Hepatocyte (in vitro differentiated cells): ENCODE data around the gene PDIA5. TPM values are rescaled to one million over a fixed set of nuclear protein-coding genes. Genes with fewer than 3 reads are reported as not detected.
A peak's percentile ranks its signal among the peaks of the same experiment; 100 is the strongest.

ENCODE experiments used
- DNase-seq: peaks from one replicate; pipeline ENCODE4 v3.0.0-alpha.2; 2016; ENCODE audit warnings: low spot score
- H2AFZ ChIP-seq: fragments of 200-600 bp; sonication (generic); 2 replicates; pipeline ENCODE4 v1.6.0; 2016; ENCODE audit warnings: antibody characterized with exemption, mild to moderate bottlenecking
- H3K27ac ChIP-seq: fragments of 200-600 bp; sonication (generic); 2 replicates; pipeline ENCODE4 v1.5.1; 2016; ENCODE audit warnings: mild to moderate bottlenecking
- H3K27me3 ChIP-seq: fragments of 200-600 bp; sonication (generic); 2 replicates; pipeline ENCODE4 v1.6.1; 2016
- H3K36me3 ChIP-seq: fragments of 200-600 bp; sonication (generic); replicated peaks from 2 replicates; pipeline ENCODE4 v1.5.1; 2016; ENCODE audit warnings: low read depth; ENCODE audit not compliant: insufficient read depth
- H3K4me1 ChIP-seq: fragments of 200-600 bp; sonication (generic); 2 replicates; pipeline ENCODE4 v1.5.1; 2016; ENCODE audit warnings: mild to moderate bottlenecking, moderate library complexity; ENCODE audit not compliant: insufficient read depth
- H3K4me2 ChIP-seq: fragments of 200-600 bp; sonication (generic); 2 replicates; pipeline ENCODE4 v1.6.0; 2016
- H3K4me3 ChIP-seq: fragments of 200-600 bp; sonication (generic); 2 replicates; pipeline ENCODE4 v1.5.1; 2016; ENCODE audit warnings: mild to moderate bottlenecking
- H3K79me2 ChIP-seq: fragments of 200-600 bp; sonication (generic); 2 replicates; pipeline ENCODE4 v1.6.0; 2017; ENCODE audit warnings: mild to moderate bottlenecking
- H3K9me2 ChIP-seq: fragments of 200-600 bp; sonication (generic); replicated peaks from 2 replicates; pipeline ENCODE4 v1.6.0; 2017; ENCODE audit warnings: mild to moderate bottlenecking; ENCODE audit not compliant: insufficient read depth
- H3K9me3 ChIP-seq: fragments of 200-600 bp; sonication (generic); 2 replicates; pipeline ENCODE4 v1.5.1; 2016; ENCODE audit warnings: low read depth, mild to moderate bottlenecking
- H4K20me1 ChIP-seq: fragments of 200-600 bp; sonication (generic); 2 replicates; pipeline ENCODE4 v1.6.0; 2016; ENCODE audit warnings: mild to moderate bottlenecking; ENCODE audit not compliant: insufficient read depth, poor library complexity, severe bottlenecking
- EZH2 ChIP-seq: fragments of 200-600 bp; sonication (generic); IDR thresholded peaks from 2 replicates; pipeline ENCODE4 v1.6.1; 2016; ENCODE audit warnings: antibody characterized with exemption, mild to moderate bottlenecking, borderline replicate concordance
- EZH2phosphoT487 ChIP-seq: fragments of 200-600 bp; sonication (generic); IDR thresholded peaks from one replicate; pipeline ENCODE4 v1.6.1; 2018; ENCODE audit warnings: antibody characterized with exemption, mild to moderate bottlenecking, low read depth, moderate library complexity; ENCODE audit not compliant: unreplicated experiment, severe bottlenecking
- WGBS: methylation state at CpG from one replicate; pipeline ENCODE4 v1.1.6; 2016; ENCODE audit warnings: low lambda C conversion rate; ENCODE audit errors: missing lambda C conversion rate; 5-methylcytosine and 5-hydroxymethylcytosine counted together
- polyA plus RNA-seq: library from polyadenylated mRNA; unstranded; fragments of >200 nt; fragmentation: Nextera tagmentation; extraction: Ambion mirVana; gene quantifications from 2 replicates; pipeline ENCODE4 v1.2.1, GENCODE V29; 2016
- total RNA-seq: library from RNA; depleted of rRNA; stranded (reverse); fragments of >200 nt; gene quantifications from 2 replicates; pipeline ENCODE4 v1.2.3, GENCODE V29; 2014
- TF ChIP-seq, protein P1 (sequence below): fragments of 200-600 bp; sonication (generic); IDR thresholded peaks from 2 replicates; pipeline ENCODE4 v1.5.1; 2016; ENCODE audit warnings: antibody characterized with exemption, mild to moderate bottlenecking; ENCODE audit not compliant: poor library complexity

Gene PDIA5
- total and polyA plus RNA-seq, 2 experiments from 2014 or later = 71.8 to 97.3 TPM

DNA sequence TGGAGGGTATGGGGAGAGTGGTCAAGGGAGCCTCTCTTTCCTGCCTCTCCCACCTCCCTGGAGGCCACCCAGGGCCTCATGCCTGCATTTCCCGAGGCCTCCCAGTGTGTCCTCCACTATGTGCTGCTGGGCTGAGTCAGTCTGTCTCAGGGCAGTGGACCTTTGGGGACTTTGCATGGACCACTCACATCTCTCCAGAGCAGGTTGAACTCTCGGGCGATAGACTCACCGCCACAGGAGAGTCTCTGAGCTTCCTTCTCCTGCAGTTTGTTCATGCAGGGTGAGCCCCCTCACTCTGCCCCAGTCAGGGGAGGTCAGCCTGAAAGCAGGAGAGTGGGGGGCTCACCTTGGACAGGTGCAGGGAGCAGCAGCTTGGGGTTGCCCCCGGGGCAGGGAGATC is 74.5 kb downstream of the PDIA5 start:
- H3K9me3 ChIP-seq = no peaks in the 10 kb centered on the region
- H3K79me2 ChIP-seq = no peaks in the 10 kb centered on the region
- no peak for DNase-seq
- no peaks in the 10 kb centered on the region for H3K9me2 ChIP-seq
- no peak overlapping the region for H2AFZ ChIP-seq
- H3K27ac ChIP-seq = no peak overlapping the region
- WGBS = 95% methylated on average over 5 of the region's 5 CpGs
- no peaks in the 10 kb centered on the region for H3K27me3 ChIP-seq
- peaks cover 12% of the 10 kb centered on the region for H3K4me1 ChIP-seq
- H3K4me3 ChIP-seq = no peak overlapping the region
- no peaks in the 10 kb centered on the region for H3K36me3 ChIP-seq
- TF ChIP-seq, protein P1, sequence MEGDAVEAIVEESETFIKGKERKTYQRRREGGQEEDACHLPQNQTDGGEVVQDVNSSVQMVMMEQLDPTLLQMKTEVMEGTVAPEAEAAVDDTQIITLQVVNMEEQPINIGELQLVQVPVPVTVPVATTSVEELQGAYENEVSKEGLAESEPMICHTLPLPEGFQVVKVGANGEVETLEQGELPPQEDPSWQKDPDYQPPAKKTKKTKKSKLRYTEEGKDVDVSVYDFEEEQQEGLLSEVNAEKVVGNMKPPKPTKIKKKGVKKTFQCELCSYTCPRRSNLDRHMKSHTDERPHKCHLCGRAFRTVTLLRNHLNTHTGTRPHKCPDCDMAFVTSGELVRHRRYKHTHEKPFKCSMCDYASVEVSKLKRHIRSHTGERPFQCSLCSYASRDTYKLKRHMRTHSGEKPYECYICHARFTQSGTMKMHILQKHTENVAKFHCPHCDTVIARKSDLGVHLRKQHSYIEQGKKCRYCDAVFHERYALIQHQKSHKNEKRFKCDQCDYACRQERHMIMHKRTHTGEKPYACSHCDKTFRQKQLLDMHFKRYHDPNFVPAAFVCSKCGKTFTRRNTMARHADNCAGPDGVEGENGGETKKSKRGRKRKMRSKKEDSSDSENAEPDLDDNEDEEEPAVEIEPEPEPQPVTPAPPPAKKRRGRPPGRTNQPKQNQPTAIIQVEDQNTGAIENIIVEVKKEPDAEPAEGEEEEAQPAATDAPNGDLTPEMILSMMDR = no peak
- TF ChIP-seq EZH2phosphoT487 (no peak), EZH2 (no peak)
- H4K20me1 ChIP-seq = no peaks in the 10 kb centered on the region
- no peak overlapping the region for H3K4me2 ChIP-seq

DNA sequence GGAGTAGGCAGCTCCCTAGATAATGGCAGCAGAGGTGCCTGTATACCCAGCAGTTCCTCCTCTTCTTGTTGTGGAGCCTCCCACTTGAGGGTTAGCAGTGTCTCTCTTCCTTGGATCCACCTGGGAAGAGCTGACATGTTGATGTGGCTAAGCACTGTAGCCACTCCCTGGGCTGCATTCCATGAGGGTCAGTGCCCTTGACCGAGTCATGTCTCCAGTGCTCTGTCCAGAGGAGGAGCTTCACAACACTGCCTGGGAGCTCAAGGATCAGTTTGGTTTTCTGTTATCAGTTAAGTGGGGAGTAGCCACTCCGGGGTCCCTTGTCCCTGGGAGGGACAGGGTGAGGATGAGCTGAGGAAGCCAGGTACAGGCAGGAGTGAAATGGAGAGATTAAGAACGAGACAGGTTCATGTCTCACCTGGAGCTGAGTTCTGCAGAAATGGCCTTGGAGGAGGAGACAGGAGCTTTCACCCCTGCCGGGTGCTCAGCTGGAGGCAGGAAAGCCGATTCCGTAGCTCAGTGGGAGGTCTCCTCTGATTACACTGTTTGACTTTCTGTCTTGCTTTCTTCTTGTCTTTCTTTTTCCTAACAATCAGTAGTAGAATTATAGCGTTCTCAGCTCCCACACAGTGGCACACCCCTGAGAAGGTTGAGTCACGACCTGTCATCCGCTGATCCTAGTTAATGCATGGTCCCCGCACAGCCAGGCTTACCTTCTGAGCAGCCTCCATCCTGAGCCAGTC is 77.0 kb downstream of the PDIA5 start:
- Histone ChIP-seq H3K9me2 (no peaks in the 10 kb centered on the region), H3K9me3 (no peaks in the 10 kb centered on the region), H3K79me2 (no peaks in the 10 kb centered on the region), H3K27me3 (no peaks in the 10 kb centered on the region), H3K36me3 (no peaks in the 10 kb centered on the region), H4K20me1 (no peaks in the 10 kb centered on the region), H3K4me1 (peaks cover 12% of the 10 kb centered on the region), H3K4me2 (peak overlapping the region; percentile 54), H2AFZ (no peak overlapping the region), H3K4me3 (no peak overlapping the region), H3K27ac (peak overlapping the region; percentile 80)
- TF ChIP-seq EZH2 (no peak), EZH2phosphoT487 (no peak)
- TF ChIP-seq, protein P1 = no peak
- DNase-seq = peak; percentile 51
- 27% methylated on average over 10 of the region's 10 CpGs for WGBS

DNA sequence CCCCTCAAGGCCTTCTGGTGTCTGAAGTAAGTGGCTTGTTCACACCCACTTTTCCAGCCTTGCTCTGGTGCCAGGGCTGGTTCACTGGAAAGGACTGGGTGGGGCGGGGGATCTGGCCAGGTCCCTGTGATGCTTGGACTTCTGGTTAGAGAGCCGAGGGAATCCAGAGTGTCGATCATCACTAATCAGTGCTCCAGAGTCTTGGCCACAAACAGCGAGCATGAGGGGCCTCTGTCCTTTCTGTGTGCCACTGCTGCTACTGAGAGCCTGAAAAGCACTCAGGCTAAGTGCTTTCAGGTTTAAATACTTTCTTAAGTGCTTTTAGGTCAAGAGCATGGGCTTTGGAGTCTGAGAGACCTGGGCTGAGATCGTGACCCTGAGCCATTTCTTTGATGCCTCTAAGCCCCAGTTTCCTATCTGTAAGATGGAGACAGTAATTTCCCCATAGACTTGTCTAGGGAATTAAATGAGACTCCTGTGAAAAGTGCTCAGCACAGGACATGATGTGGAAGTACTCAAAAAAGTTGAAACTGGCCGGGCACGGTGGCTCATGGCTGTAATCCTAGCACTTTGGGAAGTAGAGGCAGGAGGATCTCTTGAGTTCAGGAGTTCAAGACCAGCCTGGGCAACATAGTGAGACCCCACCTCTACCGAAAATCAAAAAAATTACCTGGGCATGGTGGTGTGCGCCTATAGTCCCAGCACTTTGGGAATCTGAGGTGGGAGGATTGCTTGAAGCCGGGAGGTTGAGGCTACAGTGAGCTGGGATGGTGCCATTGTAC is 81.1 kb downstream of the PDIA5 start:
- H3K9me2 ChIP-seq = no peaks in the 10 kb centered on the region
- H3K4me3 ChIP-seq = no peak overlapping the region
- no peaks in the 10 kb centered on the region for H3K27me3 ChIP-seq
- no peaks in the 10 kb centered on the region for H3K79me2 ChIP-seq
- no peaks in the 10 kb centered on the region for H3K36me3 ChIP-seq
- WGBS = 82% methylated on average over 10 of the region's 10 CpGs
- no peak overlapping the region for H3K4me2 ChIP-seq
- TF ChIP-seq EZH2phosphoT487 = no peak
- no peak for TF ChIP-seq EZH2
- TF ChIP-seq, protein P1 = no peak
- H3K27ac ChIP-seq = no peak overlapping the region
- no peak for DNase-seq
- no peaks in the 10 kb centered on the region for H4K20me1 ChIP-seq
- no peak overlapping the region for H2AFZ ChIP-seq
- H3K4me1 ChIP-seq = peaks cover 4% of the 10 kb centered on the region
- H3K9me3 ChIP-seq = no peaks in the 10 kb centered on the region
